ENCODE measurements around the gene SUN1.
"Not testable (repeated sequence)": the region's sequence is repeated elsewhere in the genome, so short reads cannot be mapped to it uniquely, and the experiment has no call there.

The SUN1 gene

GRCh38 chr7:918441-919113, 86.3 kb downstream of the SUN1 start:
- DNase-seq (ENCODE audit: low read depth in 2 of 2), result no peak

GRCh38 chr7:919114-919442, 86.8 kb downstream of the SUN1 start:
- DNase-seq (ENCODE audit: low read depth in 2 of 2), result no peak

GRCh38 chr7:919924-920341, 87.7 kb downstream of the SUN1 start:
- DNase-seq (ENCODE audit: low read depth in 2 of 2), result no peak

GRCh38 chr7:920351-921070, 88.2 kb downstream of the SUN1 start:
- peak in 1 of 2 donors; percentile 35 for DNase-seq (ENCODE audit: low read depth in 2 of 2)

GRCh38 chr7:921071-921461, 88.8 kb downstream of the SUN1 start:
- no peak for DNase-seq (ENCODE audit: low read depth in 2 of 2)

DNA sequence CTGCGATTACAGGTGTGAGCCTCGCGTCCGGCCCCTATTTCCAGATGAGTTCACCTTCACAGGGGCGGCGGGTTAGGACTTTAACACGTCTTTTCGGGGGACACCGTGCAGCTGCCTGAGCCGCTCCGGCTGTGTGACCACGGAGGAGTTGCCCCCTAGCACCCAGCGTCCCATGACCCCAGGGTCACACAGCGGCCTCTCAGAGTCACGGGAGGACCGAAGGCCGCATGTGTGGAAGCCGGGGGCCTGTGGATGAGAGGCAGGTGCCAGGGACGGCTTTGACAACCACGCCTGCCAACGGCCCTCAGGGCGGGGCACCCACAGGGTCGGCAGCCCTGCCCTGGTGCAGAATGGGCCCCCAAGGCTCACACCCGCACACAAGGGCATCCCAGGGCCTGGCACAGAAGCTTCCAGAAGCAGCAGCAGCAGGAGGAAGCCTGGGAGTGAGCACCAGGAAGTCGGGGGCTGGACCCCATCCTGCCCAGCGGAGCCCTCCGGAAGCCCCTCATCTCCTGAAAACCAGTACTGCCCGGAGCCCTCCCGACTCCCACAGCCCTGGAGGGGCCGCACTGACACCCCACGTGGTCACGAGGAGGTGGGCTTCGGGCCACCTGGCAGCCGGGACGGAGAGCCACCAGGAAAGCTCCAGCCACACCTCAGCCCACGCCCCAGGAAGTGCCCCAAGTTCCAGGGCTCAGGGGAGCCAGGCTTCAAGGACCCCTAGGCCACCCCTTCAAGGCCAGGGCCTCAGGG, 89.5 kb downstream of the SUN1 start:
- DNase-seq (ENCODE audit: low read depth in 2 of 2), result peak in 1 of 2 donors; percentile 21

GRCh38 chr7:922334-923107, 90.2 kb downstream of the SUN1 start:
- peak in 1 of 2 donors; percentile 61 for DNase-seq (ENCODE audit: low read depth in 2 of 2)

DNA sequence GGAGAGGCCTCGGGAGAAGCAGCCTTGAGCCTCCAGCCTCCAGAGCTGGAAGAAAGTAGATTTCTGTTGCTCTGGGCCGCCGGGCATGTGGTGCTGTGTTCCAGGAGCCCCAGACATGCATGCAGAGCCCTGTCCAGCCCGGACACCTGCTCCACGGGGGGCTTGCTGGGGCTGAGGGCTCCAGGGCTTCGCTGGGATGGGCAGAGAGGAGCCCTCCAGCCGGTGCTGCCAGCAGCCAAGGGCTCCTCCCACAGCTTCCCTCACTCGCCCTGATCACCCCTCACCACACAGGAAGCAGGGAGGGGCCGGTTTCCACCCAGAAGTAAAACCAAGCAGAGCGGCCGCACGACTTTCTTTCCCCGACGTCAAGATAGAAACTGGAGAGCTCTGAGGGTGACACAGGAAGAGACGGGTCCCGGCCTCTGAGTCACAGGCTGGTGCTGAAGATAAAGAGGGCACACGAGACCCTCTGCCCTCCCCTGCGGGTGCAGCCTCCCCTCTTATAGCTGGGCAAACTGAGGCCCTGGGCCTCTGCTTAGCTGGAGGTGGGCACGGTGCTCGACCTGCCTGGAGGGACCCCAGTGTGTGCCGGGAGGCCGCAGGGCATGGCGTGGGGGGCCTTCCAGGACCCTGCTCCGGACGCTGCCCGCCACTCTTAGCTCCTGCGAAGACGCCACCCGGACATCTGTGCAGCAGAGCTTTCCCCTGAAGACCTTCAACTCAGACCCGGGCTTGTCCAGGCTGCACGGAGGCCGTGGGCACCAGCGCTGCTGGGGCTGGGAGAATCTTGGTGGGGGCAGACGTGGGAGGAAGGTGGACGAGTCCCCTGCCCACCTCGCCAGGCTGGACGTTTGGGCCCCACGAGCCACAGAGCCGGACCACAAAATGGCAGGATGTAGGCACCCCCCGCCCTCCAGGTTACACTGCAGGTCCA, 91.1 kb downstream of the SUN1 start:
- peak; percentile 90 to 93 for DNase-seq (ENCODE audit: low read depth in 2 of 2)

DNA sequence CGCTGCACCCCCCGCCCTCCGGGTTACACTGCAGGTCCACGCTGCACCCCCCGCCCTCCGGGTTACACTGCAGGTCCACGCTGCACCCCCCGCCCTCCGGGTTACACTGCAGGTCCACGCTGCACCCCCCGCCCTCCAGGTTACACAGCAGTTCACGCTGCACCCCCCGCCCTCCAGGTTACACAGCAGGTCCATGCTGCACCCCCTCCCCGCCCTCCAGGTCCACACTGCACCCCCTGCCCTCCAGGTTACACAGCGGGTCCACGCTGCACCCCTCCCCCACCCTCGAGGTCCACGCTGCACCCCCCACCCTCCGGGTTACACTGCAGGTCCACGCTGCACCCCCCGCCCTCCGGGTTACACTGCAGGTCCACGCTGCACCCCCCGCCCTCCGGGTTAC, 91.8 kb downstream of the SUN1 start:
- DNase-seq (ENCODE audit: low read depth in 2 of 2), result not testable (repeated sequence)

All from stimulated activated CD8-positive, alpha-beta memory T cell treated with anti-CD3 and anti-CD28 coated beads, Interleukin-15, amount 100 ng/mL, for 48 hours (primary cell).